GM10248 (cell line): ENCODE results near the gene DTX1.
"Not testable (repeated sequence)": the region's sequence is repeated elsewhere in the genome, so short reads cannot be mapped to it uniquely, and the experiment has no call there.

ENCODE experiments used
- CTCF ChIA-PET: fragments of 300-600 bp; sonication (Branson Sonifier 250); formaldehyde crosslinking; extraction: SDS; loops from one replicate; lab custom pipeline; 2021; ENCODE audit warnings: antibody characterized with exemption; lab: Yijun Ruan, JAX
- POLR2A ChIA-PET: fragments of 350-650 bp; sonication (Branson Sonifier 250); formaldehyde crosslinking; extraction: SDS; loops from one replicate; lab custom pipeline; 2020; ENCODE audit warnings: antibody characterized with exemption; lab: Yijun Ruan, JAX
- DNase-seq: peaks from one replicate; pipeline ENCODE4 v3.0.0; 2012; ENCODE audit errors: extremely low spot score
- CTCF ChIP-seq: IDR thresholded peaks from 2 replicates; pipeline ENCODE4 v1.5.1; 2012; ENCODE audit warnings: mild to moderate bottlenecking, low read depth; ENCODE audit errors: extremely low read depth, missing control alignments, control extremely low read depth

DTX1 gene

DNA sequence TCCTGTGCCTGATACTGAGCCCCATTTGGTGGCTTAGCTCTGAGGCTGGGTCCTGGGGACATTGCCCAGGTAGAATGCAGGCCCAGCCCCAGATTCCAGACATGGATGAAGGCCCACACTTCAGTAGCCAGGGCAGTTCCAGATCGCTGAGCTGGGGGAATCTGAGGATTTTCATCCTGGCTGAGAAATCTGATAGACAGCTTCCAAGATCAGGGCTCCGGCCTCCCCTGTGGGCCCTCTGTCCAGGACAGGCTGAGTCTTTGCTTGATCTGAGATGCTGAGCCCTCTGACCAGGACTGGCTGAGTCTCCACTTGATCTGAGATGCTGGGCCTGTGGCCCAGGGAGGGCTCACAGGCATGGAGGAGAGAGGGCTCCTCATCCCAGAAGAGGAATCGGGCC lies 82.3 kb downstream of the DTX1 start:
- POLR2A ChIA-PET: no interaction called here
- CTCF ChIA-PET: interaction anchor here (1.8 to 3.0 kb wide), 2 partner anchors 14 to 34 kb away, joined by 4 to 21 read pairs; no protein-coding TSS in a partner anchor

GRCh38 chr12:113140706-113141105 lies 84.2 kb downstream of the DTX1 start:
- DNase-seq: no peak
- CTCF ChIA-PET: interaction anchor here (0.8 to 1.6 kb wide), 5 partner anchors 11 to 42 kb away, joined by 3 to 6 read pairs (median 3); no protein-coding TSS in a partner anchor
- TF ChIP-seq CTCF: no peak
- POLR2A ChIA-PET: no interaction called here

More for the DNA sequence above, 82.3 kb downstream of the DTX1 start:
- DNase-seq: no peak
- TF ChIP-seq CTCF: no peak

DNA sequence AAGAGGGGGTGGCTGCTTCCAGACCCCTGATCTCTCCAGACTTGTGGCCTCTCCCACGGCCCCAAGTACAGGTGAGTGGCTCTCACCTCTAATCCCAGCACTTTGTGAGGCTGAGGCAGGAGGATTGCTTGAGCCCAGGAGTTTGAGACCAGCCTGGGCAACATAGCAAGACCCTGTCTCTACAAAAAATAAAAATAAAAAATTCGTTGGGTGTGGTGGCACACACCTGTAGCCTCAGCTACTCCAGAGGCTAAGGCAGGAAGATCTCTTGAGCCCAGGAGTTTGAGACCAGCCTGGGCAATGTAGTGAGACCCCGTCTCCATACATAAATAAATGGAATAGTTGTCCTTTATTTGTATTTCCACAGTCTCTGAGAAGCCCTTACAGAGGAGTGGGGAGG lies 85.2 kb downstream of the DTX1 start:
- POLR2A ChIA-PET, DNase-seq: not testable (repeated sequence)
- CTCF ChIA-PET: interaction anchor here (2.0 to 2.1 kb wide), 2 partner anchors 11 to 93 kb away, joined by 7 to 8 read pairs; no protein-coding TSS in a partner anchor

DNA sequence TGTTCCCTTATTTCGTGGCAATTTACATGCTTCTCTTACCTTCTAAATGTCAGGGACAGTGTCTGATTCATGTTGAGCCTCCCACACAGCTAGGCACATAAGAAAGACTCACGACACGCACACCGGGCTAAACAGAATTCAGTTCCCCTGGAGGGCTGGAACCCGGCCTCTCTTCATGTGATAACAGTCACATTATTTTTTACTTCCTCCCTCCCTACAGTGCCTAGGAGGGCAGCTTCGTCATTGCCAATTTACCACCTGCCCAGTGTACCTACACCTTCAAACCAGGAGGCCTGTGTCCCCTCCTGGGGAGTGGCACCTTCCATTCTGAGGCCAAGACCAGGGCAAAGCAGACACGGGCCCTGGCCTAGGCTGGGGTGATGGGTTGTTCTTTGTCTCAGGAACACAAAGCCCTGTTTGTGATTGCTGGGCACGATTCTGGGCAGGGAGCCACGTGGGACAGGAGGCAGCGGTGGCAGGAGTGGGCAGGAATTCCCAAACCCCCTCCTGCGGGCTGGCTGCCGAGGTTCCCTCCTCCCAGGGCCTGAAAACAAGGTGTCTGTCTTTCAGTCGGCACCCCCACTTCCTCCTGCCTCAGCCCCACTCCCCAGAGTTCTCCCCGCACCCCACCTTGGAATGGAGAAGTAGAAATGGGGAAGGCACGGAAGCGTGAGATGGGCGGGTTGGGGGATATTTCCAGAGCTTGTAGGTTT lies 85.8 kb downstream of the DTX1 start:
- POLR2A ChIA-PET: no interaction called here
- DNase-seq: peak; percentile 62
- TF ChIP-seq CTCF: no peak
- CTCF ChIA-PET: interaction anchor here (0.9 to 2.1 kb wide), 4 partner anchors 9 to 94 kb away, joined by 3 to 8 read pairs (median 5); no protein-coding TSS in a partner anchor

GRCh38 chr12:113142886-113143332 lies 86.4 kb downstream of the DTX1 start:
- POLR2A ChIA-PET: no interaction called here
- DNase-seq: no peak
- TF ChIP-seq CTCF: no peak
- CTCF ChIA-PET: interaction anchor here (0.7 to 2.1 kb wide), 5 partner anchors 9 to 94 kb away, joined by 3 to 8 read pairs (median 3); no protein-coding TSS in a partner anchor

DNA sequence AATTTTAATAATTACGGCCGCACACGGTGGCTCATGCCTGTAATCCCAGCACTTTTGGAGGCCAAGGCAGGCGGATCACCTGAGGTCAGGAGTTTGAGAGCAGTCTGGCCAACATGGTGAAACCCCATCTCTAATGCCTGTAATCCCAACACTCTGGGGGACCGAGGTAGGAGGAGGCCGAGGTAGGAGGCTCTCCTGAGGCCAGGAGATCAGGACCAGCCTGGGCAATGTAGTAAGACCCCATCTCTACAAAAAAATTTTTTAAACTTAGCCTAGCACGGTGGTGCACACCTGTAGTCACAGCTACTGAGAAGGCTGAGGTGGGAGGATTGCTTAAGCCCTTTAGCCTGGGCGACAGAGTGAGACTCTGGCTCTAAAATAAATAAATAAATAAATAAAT lies 87.4 kb downstream of the DTX1 start:
- DNase-seq: no peak
- CTCF ChIA-PET: no interaction called here
- POLR2A ChIA-PET: no interaction called here
- no peak for TF ChIP-seq CTCF

- ChIA-PET POLR2A (no interaction called here), CTCF (interaction anchor here (0.9 to 3.0 kb wide), 4 partner anchors 9 to 29 kb away, joined by 3 to 8 read pairs (median 6); partner anchors contain the start of gene RASAL1)
- no peak for DNase-seq
- no peak for TF ChIP-seq CTCF
Measured at GRCh38 chr12:113144806-113145205, 88.3 kb downstream of the DTX1 start.
